ENCODE results near the gene DBF4B. TPM values are rescaled to one million over a fixed set of nuclear protein-coding genes. Genes with fewer than 3 reads are reported as not detected.

Gene DBF4B
- total RNA-seq, 3 donors from 2014 or later: 6.4 to 9.7 (median 9.1) TPM

- H3K9me3 Mint-ChIP-seq: no peaks in the 10 kb centered on the region
- no peak for DNase-seq
- H3K36me3 Mint-ChIP-seq (ENCODE audit: insufficient read depth): no peaks in the 10 kb centered on the region
- peaks cover 50% of the 10 kb centered on the region for H3K27me3 Mint-ChIP-seq (ENCODE audit: low read depth)
- ATAC-seq: no peak
- H3K4me1 Mint-ChIP-seq (ENCODE audit: low read depth): peaks cover 1% of the 10 kb centered on the region
- no peak overlapping the region for H3K4me3 Mint-ChIP-seq
These were observed 52.2 kb downstream of the DBF4B start for GRCh38 chr17:44760474-44761308.

DNA sequence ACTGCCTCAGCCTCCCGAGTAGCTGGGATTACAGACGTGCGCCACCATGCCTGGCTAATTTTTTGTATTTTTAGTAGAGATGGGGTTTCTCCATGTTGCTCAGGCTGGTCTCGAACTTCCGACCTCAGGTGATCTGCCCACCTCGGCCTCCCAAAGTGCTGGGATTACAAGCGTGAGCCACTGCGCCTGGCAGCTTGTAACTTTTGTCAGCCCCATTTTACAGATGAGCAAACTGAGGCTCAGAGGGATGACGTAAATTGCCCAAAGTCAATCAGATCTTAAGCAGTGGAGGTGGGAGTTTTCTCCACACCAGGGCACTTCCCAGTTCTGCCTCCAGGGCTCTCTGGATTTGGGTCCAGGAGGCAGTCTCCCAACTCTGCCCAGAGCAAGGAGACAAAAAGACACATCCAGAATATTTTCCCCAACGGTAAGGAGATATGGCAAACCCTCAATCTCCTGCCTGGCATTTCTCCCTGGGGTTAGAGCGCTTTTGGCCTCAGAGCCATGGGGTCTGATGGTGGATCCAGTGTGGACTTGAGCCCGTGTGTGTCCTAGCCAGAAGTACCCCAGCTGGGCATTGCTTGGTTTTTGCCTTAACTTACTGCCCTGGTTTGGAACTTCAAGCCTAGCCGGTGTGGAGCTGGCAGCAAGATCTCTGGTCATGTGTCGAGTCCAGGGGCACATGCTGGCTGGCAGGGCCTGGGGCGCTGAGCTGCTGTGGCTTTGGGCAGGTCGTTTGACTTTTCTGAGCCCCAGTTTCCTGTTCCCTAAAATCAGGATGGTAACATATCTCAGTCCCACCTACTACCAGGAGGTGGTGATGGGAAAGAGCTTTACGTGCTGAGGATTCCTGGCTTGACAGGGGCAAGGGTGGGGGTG lies 53.7 kb downstream of the DBF4B start:
- Mint-ChIP-seq H3K27me3 (ENCODE audit: low read depth) (peaks cover 55% of the 10 kb centered on the region), H3K4me1 (ENCODE audit: low read depth) (peaks cover 1% of the 10 kb centered on the region), H3K4me3 (no peak overlapping the region), H3K9me3 (no peaks in the 10 kb centered on the region), H3K36me3 (ENCODE audit: insufficient read depth) (no peaks in the 10 kb centered on the region)
- ATAC-seq (no peak), DNase-seq (no peak)

DNA sequence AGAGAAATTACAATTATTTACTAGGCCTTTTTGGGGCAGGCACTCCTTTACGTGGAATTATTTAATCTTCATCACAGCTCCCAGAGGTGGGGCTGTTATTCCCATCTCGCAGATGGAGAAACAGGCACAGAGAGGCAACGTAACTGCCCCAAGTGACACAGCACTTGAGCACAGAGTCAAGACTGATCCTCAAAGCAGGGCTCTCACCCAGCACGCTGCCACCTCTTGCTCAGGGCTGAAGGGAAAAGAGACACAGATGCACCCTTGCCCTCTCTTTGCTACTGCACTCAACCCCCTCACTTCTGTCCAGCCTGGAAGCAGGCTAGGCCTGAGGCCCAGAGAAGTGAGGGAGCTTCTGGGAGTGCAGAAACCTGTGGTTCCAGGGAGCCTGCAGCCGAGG lies 54.7 kb downstream of the DBF4B start:
- Mint-ChIP-seq H3K4me1 (ENCODE audit: low read depth) (peaks cover under 1% of the 10 kb centered on the region), H3K9me3 (no peaks in the 10 kb centered on the region), H3K27me3 (ENCODE audit: low read depth) (peaks cover 48% of the 10 kb centered on the region), H3K36me3 (ENCODE audit: insufficient read depth) (no peaks in the 10 kb centered on the region), H3K4me3 (no peak overlapping the region)
- no peak for DNase-seq
- no peak for ATAC-seq

DNA sequence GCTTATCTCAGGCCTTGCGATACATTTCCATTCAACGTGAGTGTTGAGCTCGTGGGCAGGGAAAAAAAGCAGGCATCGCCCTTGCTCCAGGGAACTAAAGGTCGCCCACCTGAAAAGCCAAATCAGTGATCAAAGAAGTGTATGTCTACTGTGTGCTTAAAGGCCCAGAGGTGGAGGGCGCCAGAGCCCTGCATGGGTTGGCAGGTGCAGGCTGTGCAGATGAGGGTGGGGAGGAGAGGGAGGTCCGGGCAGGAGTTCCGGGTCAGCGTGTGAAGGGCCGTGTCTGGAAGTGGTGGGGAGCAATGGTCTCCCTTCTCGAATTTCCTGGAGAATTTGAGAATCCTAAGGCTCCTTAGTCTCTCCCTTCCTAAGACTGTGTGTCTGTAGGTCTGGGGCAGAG lies 57.5 kb downstream of the DBF4B start:
- Mint-ChIP-seq H3K36me3 (ENCODE audit: insufficient read depth) (no peaks in the 10 kb centered on the region), H3K9me3 (no peaks in the 10 kb centered on the region), H3K27me3 (ENCODE audit: low read depth) (peaks cover 44% of the 10 kb centered on the region), H3K4me3 (no peak overlapping the region), H3K4me1 (ENCODE audit: low read depth) (peaks cover 4% of the 10 kb centered on the region)
- DNase-seq (no peak), ATAC-seq (no peak)

GRCh38 chr17:44766409-44767038 lies 58.1 kb downstream of the DBF4B start:
- H3K9me3 Mint-ChIP-seq: no peaks in the 10 kb centered on the region
- no peak overlapping the region for H3K4me3 Mint-ChIP-seq
- H3K4me1 Mint-ChIP-seq (ENCODE audit: low read depth): peaks cover 4% of the 10 kb centered on the region
- no peaks in the 10 kb centered on the region for H3K36me3 Mint-ChIP-seq (ENCODE audit: insufficient read depth)
- DNase-seq (no peak), ATAC-seq (no peak)
- H3K27me3 Mint-ChIP-seq (ENCODE audit: low read depth): peaks cover 38% of the 10 kb centered on the region

- H3K9me3 Mint-ChIP-seq: no peaks in the 10 kb centered on the region
- no peak for DNase-seq
- H3K4me3 Mint-ChIP-seq: no peak overlapping the region
- H3K36me3 Mint-ChIP-seq (ENCODE audit: insufficient read depth): no peaks in the 10 kb centered on the region
- no peak for ATAC-seq
- peaks cover 33% of the 10 kb centered on the region for H3K27me3 Mint-ChIP-seq (ENCODE audit: low read depth)
- H3K4me1 Mint-ChIP-seq (ENCODE audit: low read depth): peaks cover 4% of the 10 kb centered on the region
These were observed 59.0 kb downstream of the DBF4B start for GRCh38 chr17:44767493-44767892.

DNA sequence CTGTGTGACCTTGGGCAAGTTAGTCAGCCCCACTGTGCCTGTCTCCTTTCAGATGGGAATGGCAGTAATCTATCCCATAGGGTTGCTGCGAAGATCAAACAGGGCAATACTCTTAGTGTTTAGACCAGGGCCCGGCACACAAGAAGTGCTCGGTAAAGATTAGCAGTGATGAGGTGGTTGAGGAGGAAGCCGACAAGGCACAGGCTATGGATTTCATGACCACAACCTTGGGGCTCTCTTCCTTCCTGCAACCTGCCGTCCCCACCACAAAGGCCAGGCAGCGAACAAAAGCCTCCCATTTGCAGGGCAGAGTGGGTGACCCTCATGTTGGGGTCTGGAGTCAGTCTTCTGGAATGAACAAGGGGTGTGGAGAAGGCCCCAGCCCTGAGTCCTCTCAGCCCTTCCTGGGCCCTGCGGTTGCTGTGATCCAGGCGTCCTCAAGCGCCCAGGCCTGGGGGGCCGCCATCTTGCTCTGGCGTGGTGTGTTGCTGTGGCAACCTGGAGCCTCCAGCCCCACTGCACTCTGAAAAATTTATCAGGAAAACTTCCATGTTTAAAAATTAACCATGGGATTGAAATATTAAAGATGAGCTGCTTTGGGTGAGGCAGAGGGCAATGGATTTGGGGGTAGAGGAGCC lies 60.2 kb downstream of the DBF4B start:
- H3K9me3 Mint-ChIP-seq: no peaks in the 10 kb centered on the region
- no peak overlapping the region for H3K4me3 Mint-ChIP-seq
- peaks cover 23% of the 10 kb centered on the region for H3K27me3 Mint-ChIP-seq (ENCODE audit: low read depth)
- peaks cover 4% of the 10 kb centered on the region for H3K4me1 Mint-ChIP-seq (ENCODE audit: low read depth)
- ATAC-seq (peak in 1 of 2 donors; percentile 24), DNase-seq (no peak)
- H3K36me3 Mint-ChIP-seq (ENCODE audit: insufficient read depth): no peaks in the 10 kb centered on the region

- Mint-ChIP-seq H3K27me3 (ENCODE audit: low read depth) (peaks cover 20% of the 10 kb centered on the region), H3K36me3 (ENCODE audit: insufficient read depth) (no peaks in the 10 kb centered on the region), H3K4me1 (ENCODE audit: low read depth) (peaks cover 4% of the 10 kb centered on the region), H3K9me3 (no peaks in the 10 kb centered on the region), H3K4me3 (no peak overlapping the region)
- DNase-seq (no peak), ATAC-seq (no peak)
These were observed 60.8 kb downstream of the DBF4B start for GRCh38 chr17:44769230-44769629.

DNA sequence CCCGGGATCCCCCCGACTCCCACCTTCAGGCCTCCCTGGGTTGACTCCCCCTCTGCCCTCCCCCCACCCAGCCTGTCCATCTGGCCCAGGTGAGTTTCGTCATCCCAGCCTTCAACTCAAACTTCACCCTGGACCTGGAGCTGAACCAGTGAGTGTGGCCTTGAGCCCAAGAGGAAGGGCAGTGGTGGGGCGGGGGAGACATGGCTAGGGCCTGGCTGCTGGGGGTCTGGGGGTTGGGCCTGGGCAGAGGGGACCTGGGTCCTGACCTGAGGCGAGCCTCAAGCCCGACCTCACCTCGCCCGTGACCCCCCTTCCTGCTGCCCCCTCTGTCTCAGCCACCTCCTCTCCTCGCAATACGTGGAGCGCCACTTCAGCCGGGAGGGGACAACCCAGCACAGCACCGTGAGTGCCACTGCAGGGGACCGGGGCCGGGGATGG lies 61.2 kb downstream of the DBF4B start:
- DNase-seq (no peak), ATAC-seq (no peak)
- H3K9me3 Mint-ChIP-seq: no peaks in the 10 kb centered on the region
- H3K27me3 Mint-ChIP-seq (ENCODE audit: low read depth): peaks cover 16% of the 10 kb centered on the region
- no peaks in the 10 kb centered on the region for H3K36me3 Mint-ChIP-seq (ENCODE audit: insufficient read depth)
- no peak overlapping the region for H3K4me3 Mint-ChIP-seq
- H3K4me1 Mint-ChIP-seq (ENCODE audit: low read depth): peaks cover 4% of the 10 kb centered on the region

GRCh38 chr17:44770166-44770925 lies 61.9 kb downstream of the DBF4B start:
- Mint-ChIP-seq H3K27me3 (ENCODE audit: low read depth) (peaks cover 16% of the 10 kb centered on the region), H3K4me1 (ENCODE audit: low read depth) (peaks cover 6% of the 10 kb centered on the region)
- no peak for DNase-seq

GRCh38 chr17:44772308-44773045 lies 64.0 kb downstream of the DBF4B start:
- DNase-seq (no peak), ATAC-seq (no peak)
- Mint-ChIP-seq H3K4me3 (no peak overlapping the region), H3K27me3 (ENCODE audit: low read depth) (peaks cover 11% of the 10 kb centered on the region), H3K4me1 (ENCODE audit: low read depth) (peaks cover 13% of the 10 kb centered on the region), H3K9me3 (no peaks in the 10 kb centered on the region), H3K36me3 (ENCODE audit: insufficient read depth) (no peaks in the 10 kb centered on the region)

More at GRCh38 chr17:44770166-44770925, 61.9 kb downstream of the DBF4B start:
- no peak overlapping the region for H3K4me3 Mint-ChIP-seq
- H3K9me3 Mint-ChIP-seq: no peaks in the 10 kb centered on the region
- ATAC-seq: no peak
- H3K36me3 Mint-ChIP-seq (ENCODE audit: insufficient read depth): no peaks in the 10 kb centered on the region

- no peak overlapping the region for H3K4me3 Mint-ChIP-seq
- no peaks in the 10 kb centered on the region for H3K9me3 Mint-ChIP-seq
- DNase-seq: no peak
- peaks cover 13% of the 10 kb centered on the region for H3K4me1 Mint-ChIP-seq (ENCODE audit: low read depth)
- no peaks in the 10 kb centered on the region for H3K36me3 Mint-ChIP-seq (ENCODE audit: insufficient read depth)
- peaks cover 8% of the 10 kb centered on the region for H3K27me3 Mint-ChIP-seq (ENCODE audit: low read depth)
- ATAC-seq: no peak
These were observed 64.7 kb downstream of the DBF4B start for GRCh38 chr17:44773140-44773539.

All from activated T-cell treated with anti-CD3 and anti-CD28 coated beads, Interleukin-2, amount 50 U/mL, for 4 hours (primary cell).